GM12878 (cell line): Measurements from ENCODE around the gene CCBE1. TPM values are rescaled to one million over a fixed set of nuclear protein-coding genes. Genes with fewer than 3 reads are reported as not detected.

Experiments used
- ATAC-seq: fragments of 200-7000 bp; cut with Tn5 transposase; 3 replicates; pipeline ENCODE4 v1.9.1; 2020; ENCODE audit warnings: mild to moderate bottlenecking, moderate library complexity
- BruUV-seq: library from RNA; stranded (reverse); fragments of 400-500 nt; replicated peaks from 2 replicates; lab custom pipeline; 2021; lab: Mats Ljungman, UMichigan
- CTCF ChIA-PET: fragments of 300-600 bp; sonication (Branson Sonifier 250); formaldehyde crosslinking; extraction: SDS; loops from one replicate; lab custom pipeline; 2021; ENCODE audit warnings: inconsistent platforms; lab: Yijun Ruan, JAX
- POLR2A ChIA-PET: fragments of 350-600 bp; formaldehyde crosslinking; extraction: SDS; loops from one replicate; lab custom pipeline; 2021; ENCODE audit warnings: inconsistent platforms; lab: Charles Lee
- RAD21 ChIA-PET: fragments of 300-600 bp; sonication (Branson Sonifier 250); formaldehyde crosslinking; loops from one replicate; lab custom pipeline; 2023; ENCODE audit warnings: antibody characterized with exemption; ENCODE audit not compliant: unreplicated experiment; lab: Charles Lee
- SMC1A ChIA-PET: fragments of 300-600 bp; sonication (Branson Sonifier 250); formaldehyde crosslinking; loops from one replicate; lab custom pipeline; 2023; ENCODE audit not compliant: unreplicated experiment, uncharacterized antibody; lab: Charles Lee
- DNase-seq: peaks from one replicate; pipeline ENCODE4 v3.0.0-alpha.2; 2011; ENCODE audit warnings: low read depth, low spot score
- FAIRE-seq: peaks from 3 replicates; lab custom pipeline; 2011; peaks lifted over from hg19 to GRCh38; lab: Jason Lieb, UNC
- H2AFZ ChIP-seq: 2 replicates; pipeline ENCODE4 v1.6.0; 2011; ENCODE audit warnings: low read depth, low read length, control low read depth; ENCODE audit not compliant: control insufficient read depth
- H3K27ac ChIP-seq: 2 replicates; pipeline ENCODE4 v1.5.1; 2011; ENCODE audit warnings: control low read depth; ENCODE audit not compliant: control insufficient read depth, insufficient read depth
- H3K27me3 ChIP-seq, 2 experiments: replicated peaks in 1 of 2; 2 replicates each; pipeline versions ENCODE4 v1.6.0 to v1.6.1; 2011; ENCODE audit warnings: low read length in 1 of 2; ENCODE audit not compliant: control insufficient read depth in 2 of 2, insufficient read depth in 2 of 2
- H3K36me3 ChIP-seq, 2 experiments: 2 replicates each; pipeline ENCODE4 v1.5.1; 2011; ENCODE audit warnings: low read length in 1 of 2; ENCODE audit not compliant: control insufficient read depth in 2 of 2, insufficient read depth in 2 of 2
- H3K4me1 ChIP-seq: 2 replicates; pipeline ENCODE4 v1.6.1; 2011; ENCODE audit warnings: mild to moderate bottlenecking, low read length, moderate library complexity, mixed read lengths; ENCODE audit not compliant: control insufficient read depth, insufficient read depth
- H3K4me2 ChIP-seq: 2 replicates; pipeline ENCODE4 v1.6.0; 2011; ENCODE audit warnings: control low read depth; ENCODE audit not compliant: control insufficient read depth, insufficient read depth
- H3K4me3 ChIP-seq: fragments of 200-600 bp; sonication (generic); 2 replicates; pipeline ENCODE4 v1.5.1; 2016
- H3K79me2 ChIP-seq: 2 replicates; pipeline ENCODE4 v1.6.0; 2011; ENCODE audit warnings: low read length; ENCODE audit not compliant: control insufficient read depth, insufficient read depth
- H3K9ac ChIP-seq: 2 replicates; pipeline ENCODE4 v1.8.0; 2011; ENCODE audit warnings: low read length, control low read depth, mixed read lengths; ENCODE audit not compliant: control insufficient read depth, insufficient read depth
- H3K9me3 ChIP-seq: replicated peaks from 3 replicates; pipeline ENCODE4 v1.5.1; 2011; ENCODE audit warnings: mild to moderate bottlenecking, low read length; ENCODE audit not compliant: control insufficient read depth, insufficient read depth
- H4K20me1 ChIP-seq: 2 replicates; pipeline ENCODE4 v1.6.0; 2011; ENCODE audit not compliant: control insufficient read depth, insufficient read depth
- ATF7 ChIP-seq: fragments of 450-650 bp; IDR thresholded peaks from 2 replicates; pipeline ENCODE4 v1.6.1; 2016; ENCODE audit warnings: low read depth, mild to moderate bottlenecking
- HCFC1 ChIP-seq: fragments of 150-350 bp; IDR thresholded peaks from 2 replicates; pipeline ENCODE4 v1.6.1; 2014; ENCODE audit warnings: low read length
- HDGF ChIP-seq: fragments of 450-650 bp; IDR thresholded peaks from 2 replicates; pipeline ENCODE4 v1.6.1; 2016; ENCODE audit warnings: antibody characterized with exemption
- IKZF1 ChIP-seq: fragments of 450-650 bp; conservative IDR thresholded peaks from 2 replicates; pipeline ENCODE4 v1.6.1; 2017; ENCODE audit warnings: antibody characterized with exemption, mild to moderate bottlenecking
- MTA2 ChIP-seq: fragments of 450-650 bp; IDR thresholded peaks from 2 replicates; pipeline ENCODE4 v1.6.1; 2016; ENCODE audit warnings: low read depth, mild to moderate bottlenecking, moderate library complexity
- NFXL1 ChIP-seq: fragments of 450-650 bp; IDR thresholded peaks from 2 replicates; pipeline ENCODE4 v1.6.1; 2017; ENCODE audit warnings: antibody characterized with exemption, mild to moderate bottlenecking, borderline replicate concordance
- POLR2AphosphoS2 ChIP-seq: IDR thresholded peaks from 2 replicates; pipeline ENCODE4 v1.6.1; 2011; ENCODE audit warnings: low read depth, mild to moderate bottlenecking, low read length, improper control_type of control experiment, moderate library complexity
- SIX5 ChIP-seq: IDR thresholded peaks from 2 replicates; pipeline ENCODE4 v1.6.1; 2011; ENCODE audit warnings: mild to moderate bottlenecking, low read depth, low read length, moderate library complexity; ENCODE audit not compliant: severe bottlenecking
- SUZ12 ChIP-seq: fragments of 200-600 bp; sonication (generic); IDR thresholded peaks from one replicate; pipeline ENCODE4 v1.6.1; 2018; ENCODE audit warnings: antibody characterized with exemption, mild to moderate bottlenecking; ENCODE audit not compliant: unreplicated experiment
- ZNF24 ChIP-seq: fragments of 450-650 bp; IDR thresholded peaks from 2 replicates; pipeline ENCODE4 v1.6.1; 2017; ENCODE audit warnings: antibody characterized with exemption, mild to moderate bottlenecking
- ZSCAN29 ChIP-seq: fragments of 450-650 bp; IDR thresholded peaks from 2 replicates; pipeline ENCODE4 v1.6.1; 2017; ENCODE audit warnings: mild to moderate bottlenecking, moderate library complexity
- WGBS: methylation state at CpG from one replicate; pipeline ENCODE4 v1.1.6; 2016; ENCODE audit warnings: low lambda C conversion rate; ENCODE audit not compliant: insufficient replicate concordance, insufficient coverage; ENCODE audit errors: missing lambda C conversion rate; 5-methylcytosine and 5-hydroxymethylcytosine counted together
- in situ Hi-C: fragments of 300-500 bp; cut with MboI; formaldehyde crosslinking; loops from 9 replicates; pipeline ENCODE4 v1.14.3; 2018; ENCODE audit warnings: mixed read lengths
- intact Hi-C: fragments of 100-400 bp; cut with micrococcal nuclease; formaldehyde crosslinking; loops from one replicate; pipeline ENCODE4 v1.14.2; 2022; ENCODE audit not compliant: unreplicated experiment
- polyA plus RNA-seq, 11 experiments: library from polyadenylated mRNA; depleted of rRNA in 4 of 11; unstranded in 6 of 11; stranded (reverse) in 5 of 11; fragments of >200 nt; fragmentation: Nextera tagmentation in 4 of 11; fragmentation: Illumina TruSeq in 1 of 11; extraction: Ambion mirVana in 4 of 11; extraction: Trizol in 1 of 11; gene quantifications; 1 replicate in 1 of 11; 2 replicates in 10 of 11; pipeline versions ENCODE4 v1.2.1 to v1.2.3, GENCODE V29; 2011 to 2016; ENCODE audit warnings: inconsistent platforms in 2 of 11, missing spikeins in 2 of 11, low read depth in 1 of 11
- total RNA-seq, 4 experiments: library from RNA; depleted of rRNA in 3 of 4; stranded (reverse); fragments of >200 nt in 3 of 4; fragmentation: Illumina TruSeq in 1 of 4; extraction: Trizol in 1 of 4; gene quantifications; 2 replicates each; pipeline versions ENCODE4 v1.2.1 to v1.2.3, GENCODE V29; 2013 to 2021
- TF ChIP-seq, protein P1 (sequence below): fragments of 450-650 bp; IDR thresholded peaks from 2 replicates; pipeline ENCODE4 v1.6.1; 2016; ENCODE audit warnings: mild to moderate bottlenecking
- TF ChIP-seq, protein P2 (sequence below): fragments of 450-650 bp; formaldehyde crosslinking; IDR thresholded peaks from 2 replicates; pipeline ENCODE4 v1.4.0; 2020; ENCODE audit warnings: mild to moderate bottlenecking, moderate library complexity
- TF ChIP-seq, protein P3 (sequence below): IDR thresholded peaks from 2 replicates; pipeline ENCODE4 v1.6.1; 2012; ENCODE audit warnings: low read depth, low read length, improper control_type of control experiment
- TF ChIP-seq, protein P4 (sequence below): IDR thresholded peaks from 2 replicates; pipeline ENCODE4 v1.6.1; 2012; ENCODE audit warnings: low read depth, low read length, improper control_type of control experiment

Gene CCBE1
- total and polyA plus RNA-seq, 10 of the 15 experiments (the other 5 are each of a cell fraction or from before 2014, with no cell fraction given): 0.03 to 0.49 (median 0.04) TPM; not detected in 7

DNA sequence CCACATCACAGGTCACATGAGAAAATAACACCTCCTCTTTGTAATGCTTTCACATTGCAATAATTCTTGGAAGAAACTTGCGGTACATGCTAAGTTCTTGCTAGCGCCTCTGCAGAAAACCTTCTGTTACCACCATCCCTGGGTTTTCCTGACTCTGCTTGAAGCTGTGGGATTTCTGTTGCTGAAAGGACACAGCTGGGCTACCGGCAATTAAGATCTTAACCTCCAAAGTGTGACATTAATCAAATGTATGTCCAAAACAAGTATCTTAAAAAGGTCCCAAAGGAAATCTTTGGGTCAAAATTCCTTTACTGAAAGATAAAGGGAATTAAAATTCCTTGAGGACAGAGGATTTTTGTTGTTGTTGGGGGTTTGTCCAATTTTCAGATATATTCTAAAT is 7.5 kb downstream of the CCBE1 start:
- WGBS: 67% methylated on average over 3 of the region's 3 CpGs
- Histone ChIP-seq H3K4me1 (no peaks in the 10 kb centered on the region), H3K36me3 (no peaks in the 10 kb centered on the region), H3K4me2 (no peak overlapping the region), H4K20me1 (no peaks in the 10 kb centered on the region), H3K9me3 (no peaks in the 10 kb centered on the region), H2AFZ (no peak overlapping the region), H3K79me2 (no peaks in the 10 kb centered on the region), H3K4me3 (no peak overlapping the region), H3K27ac (no peak overlapping the region), H3K27me3 (peaks cover 0 to 3% of the 10 kb centered on the region in 2 experiments; a peak in 3 of 4 replicates), H3K9ac (no peak overlapping the region)
- no peak for FAIRE-seq
- TF ChIP-seq, protein P1, sequence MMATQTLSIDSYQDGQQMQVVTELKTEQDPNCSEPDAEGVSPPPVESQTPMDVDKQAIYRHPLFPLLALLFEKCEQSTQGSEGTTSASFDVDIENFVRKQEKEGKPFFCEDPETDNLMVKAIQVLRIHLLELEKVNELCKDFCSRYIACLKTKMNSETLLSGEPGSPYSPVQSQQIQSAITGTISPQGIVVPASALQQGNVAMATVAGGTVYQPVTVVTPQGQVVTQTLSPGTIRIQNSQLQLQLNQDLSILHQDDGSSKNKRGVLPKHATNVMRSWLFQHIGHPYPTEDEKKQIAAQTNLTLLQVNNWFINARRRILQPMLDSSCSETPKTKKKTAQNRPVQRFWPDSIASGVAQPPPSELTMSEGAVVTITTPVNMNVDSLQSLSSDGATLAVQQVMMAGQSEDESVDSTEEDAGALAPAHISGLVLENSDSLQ: no peak
- TF ChIP-seq, protein P2, sequence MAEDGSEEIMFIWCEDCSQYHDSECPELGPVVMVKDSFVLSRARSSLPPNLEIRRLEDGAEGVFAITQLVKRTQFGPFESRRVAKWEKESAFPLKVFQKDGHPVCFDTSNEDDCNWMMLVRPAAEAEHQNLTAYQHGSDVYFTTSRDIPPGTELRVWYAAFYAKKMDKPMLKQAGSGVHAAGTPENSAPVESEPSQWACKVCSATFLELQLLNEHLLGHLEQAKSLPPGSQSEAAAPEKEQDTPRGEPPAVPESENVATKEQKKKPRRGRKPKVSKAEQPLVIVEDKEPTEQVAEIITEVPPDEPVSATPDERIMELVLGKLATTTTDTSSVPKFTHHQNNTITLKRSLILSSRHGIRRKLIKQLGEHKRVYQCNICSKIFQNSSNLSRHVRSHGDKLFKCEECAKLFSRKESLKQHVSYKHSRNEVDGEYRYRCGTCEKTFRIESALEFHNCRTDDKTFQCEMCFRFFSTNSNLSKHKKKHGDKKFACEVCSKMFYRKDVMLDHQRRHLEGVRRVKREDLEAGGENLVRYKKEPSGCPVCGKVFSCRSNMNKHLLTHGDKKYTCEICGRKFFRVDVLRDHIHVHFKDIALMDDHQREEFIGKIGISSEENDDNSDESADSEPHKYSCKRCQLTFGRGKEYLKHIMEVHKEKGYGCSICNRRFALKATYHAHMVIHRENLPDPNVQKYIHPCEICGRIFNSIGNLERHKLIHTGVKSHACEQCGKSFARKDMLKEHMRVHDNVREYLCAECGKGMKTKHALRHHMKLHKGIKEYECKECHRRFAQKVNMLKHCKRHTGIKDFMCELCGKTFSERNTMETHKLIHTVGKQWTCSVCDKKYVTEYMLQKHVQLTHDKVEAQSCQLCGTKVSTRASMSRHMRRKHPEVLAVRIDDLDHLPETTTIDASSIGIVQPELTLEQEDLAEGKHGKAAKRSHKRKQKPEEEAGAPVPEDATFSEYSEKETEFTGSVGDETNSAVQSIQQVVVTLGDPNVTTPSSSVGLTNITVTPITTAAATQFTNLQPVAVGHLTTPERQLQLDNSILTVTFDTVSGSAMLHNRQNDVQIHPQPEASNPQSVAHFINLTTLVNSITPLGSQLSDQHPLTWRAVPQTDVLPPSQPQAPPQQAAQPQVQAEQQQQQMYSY (CRISPR knock-in tag): no peak
- TF ChIP-seq POLR2AphosphoS2 (no peak), HCFC1 (no peak), ZSCAN29 (no peak), ZNF24 (no peak), MTA2 (no peak), SIX5 (no peak), HDGF (no peak), SUZ12 (no peak), IKZF1 (no peak), ATF7 (no peak), NFXL1 (no peak)
- TF ChIP-seq, protein P3, sequence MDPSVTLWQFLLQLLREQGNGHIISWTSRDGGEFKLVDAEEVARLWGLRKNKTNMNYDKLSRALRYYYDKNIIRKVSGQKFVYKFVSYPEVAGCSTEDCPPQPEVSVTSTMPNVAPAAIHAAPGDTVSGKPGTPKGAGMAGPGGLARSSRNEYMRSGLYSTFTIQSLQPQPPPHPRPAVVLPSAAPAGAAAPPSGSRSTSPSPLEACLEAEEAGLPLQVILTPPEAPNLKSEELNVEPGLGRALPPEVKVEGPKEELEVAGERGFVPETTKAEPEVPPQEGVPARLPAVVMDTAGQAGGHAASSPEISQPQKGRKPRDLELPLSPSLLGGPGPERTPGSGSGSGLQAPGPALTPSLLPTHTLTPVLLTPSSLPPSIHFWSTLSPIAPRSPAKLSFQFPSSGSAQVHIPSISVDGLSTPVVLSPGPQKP: no peak
- TF ChIP-seq, protein P4, sequence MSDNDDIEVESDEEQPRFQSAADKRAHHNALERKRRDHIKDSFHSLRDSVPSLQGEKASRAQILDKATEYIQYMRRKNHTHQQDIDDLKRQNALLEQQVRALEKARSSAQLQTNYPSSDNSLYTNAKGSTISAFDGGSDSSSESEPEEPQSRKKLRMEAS: no peak
- SMC1A ChIA-PET: no interaction called here
- no peak for ATAC-seq
- CTCF ChIA-PET: interaction anchor here (0.7 to 1.6 kb wide), 5 partner anchors 9 to 1595 kb away, joined by 3 to 5 read pairs (median 3); no protein-coding TSS in a partner anchor
- intact Hi-C loops: no loop called here
- no peak for DNase-seq
- in situ Hi-C loops: no loop called here
- POLR2A ChIA-PET: no interaction called here
- RAD21 ChIA-PET: no interaction called here
- no TSS peak for BruUV-seq
